Choroid plexus epithelial cell (primary cell): ENCODE results near the gene RGS7.
"Not testable (repeated sequence)": the region's sequence is repeated elsewhere in the genome, so short reads cannot be mapped to it uniquely, and the experiment has no call there.

ENCODE experiments used
- DNase-seq: peaks from one replicate; pipeline ENCODE4 v3.0.0-alpha.2; 2010; ENCODE audit warnings: low read depth
- H3K4me3 ChIP-seq: 2 replicates; pipeline ENCODE4 v1.5.1; 2011; ENCODE audit warnings: low read depth, mild to moderate bottlenecking, control low read depth, low read length, moderate library complexity
- CTCF ChIP-seq: conservative IDR thresholded peaks from 2 replicates; pipeline ENCODE4 v1.5.1; 2011; ENCODE audit warnings: low read depth, mild to moderate bottlenecking, control low read depth, inconsistent platforms, low read length, moderate library complexity

The RGS7 gene

GRCh38 chr1:240772131-240772530 is 584.9 kb downstream of the RGS7 start:
- no peak for DNase-seq
- no peak overlapping the region for H3K4me3 ChIP-seq
- TF ChIP-seq CTCF = no peak

- no peak overlapping the region for H3K4me3 ChIP-seq
- no peak for TF ChIP-seq CTCF
- DNase-seq = no peak
Observed at GRCh38 chr1:240771450-240771849, 585.6 kb downstream of the RGS7 start.

GRCh38 chr1:240768979-240769378 is 588.0 kb downstream of the RGS7 start:
- H3K4me3 ChIP-seq = no peak overlapping the region
- TF ChIP-seq CTCF = no peak
- no peak for DNase-seq

- TF ChIP-seq CTCF = no peak
- no peak overlapping the region for H3K4me3 ChIP-seq
- peak; percentile 21 for DNase-seq
Observed at GRCh38 chr1:240766831-240767230, 590.2 kb downstream of the RGS7 start.

- DNase-seq = peak; percentile 75
- TF ChIP-seq CTCF = no peak
- no peak overlapping the region for H3K4me3 ChIP-seq
Observed at GRCh38 chr1:240765732-240766363, 591.2 kb downstream of the RGS7 start.

GRCh38 chr1:240763771-240764170 is 593.2 kb downstream of the RGS7 start:
- TF ChIP-seq CTCF = no peak
- no peak for DNase-seq
- H3K4me3 ChIP-seq = no peak overlapping the region

- not testable (repeated sequence) for DNase-seq, H3K4me3 ChIP-seq
Observed at GRCh38 chr1:240763095-240763494, 593.9 kb downstream of the RGS7 start.

GRCh38 chr1:240762471-240762987 is 594.5 kb downstream of the RGS7 start:
- not testable (repeated sequence) for H3K4me3 ChIP-seq, DNase-seq

- not testable (repeated sequence) for DNase-seq, H3K4me3 ChIP-seq
Observed at GRCh38 chr1:240758777-240759176, 598.2 kb downstream of the RGS7 start.
